ENCODE data around the gene DCAF15.
"Not testable (repeated sequence)": the region's sequence is repeated elsewhere in the genome, so short reads cannot be mapped to it uniquely, and the experiment has no call there.

Gene DCAF15, protein sequence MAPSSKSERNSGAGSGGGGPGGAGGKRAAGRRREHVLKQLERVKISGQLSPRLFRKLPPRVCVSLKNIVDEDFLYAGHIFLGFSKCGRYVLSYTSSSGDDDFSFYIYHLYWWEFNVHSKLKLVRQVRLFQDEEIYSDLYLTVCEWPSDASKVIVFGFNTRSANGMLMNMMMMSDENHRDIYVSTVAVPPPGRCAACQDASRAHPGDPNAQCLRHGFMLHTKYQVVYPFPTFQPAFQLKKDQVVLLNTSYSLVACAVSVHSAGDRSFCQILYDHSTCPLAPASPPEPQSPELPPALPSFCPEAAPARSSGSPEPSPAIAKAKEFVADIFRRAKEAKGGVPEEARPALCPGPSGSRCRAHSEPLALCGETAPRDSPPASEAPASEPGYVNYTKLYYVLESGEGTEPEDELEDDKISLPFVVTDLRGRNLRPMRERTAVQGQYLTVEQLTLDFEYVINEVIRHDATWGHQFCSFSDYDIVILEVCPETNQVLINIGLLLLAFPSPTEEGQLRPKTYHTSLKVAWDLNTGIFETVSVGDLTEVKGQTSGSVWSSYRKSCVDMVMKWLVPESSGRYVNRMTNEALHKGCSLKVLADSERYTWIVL

DNA sequence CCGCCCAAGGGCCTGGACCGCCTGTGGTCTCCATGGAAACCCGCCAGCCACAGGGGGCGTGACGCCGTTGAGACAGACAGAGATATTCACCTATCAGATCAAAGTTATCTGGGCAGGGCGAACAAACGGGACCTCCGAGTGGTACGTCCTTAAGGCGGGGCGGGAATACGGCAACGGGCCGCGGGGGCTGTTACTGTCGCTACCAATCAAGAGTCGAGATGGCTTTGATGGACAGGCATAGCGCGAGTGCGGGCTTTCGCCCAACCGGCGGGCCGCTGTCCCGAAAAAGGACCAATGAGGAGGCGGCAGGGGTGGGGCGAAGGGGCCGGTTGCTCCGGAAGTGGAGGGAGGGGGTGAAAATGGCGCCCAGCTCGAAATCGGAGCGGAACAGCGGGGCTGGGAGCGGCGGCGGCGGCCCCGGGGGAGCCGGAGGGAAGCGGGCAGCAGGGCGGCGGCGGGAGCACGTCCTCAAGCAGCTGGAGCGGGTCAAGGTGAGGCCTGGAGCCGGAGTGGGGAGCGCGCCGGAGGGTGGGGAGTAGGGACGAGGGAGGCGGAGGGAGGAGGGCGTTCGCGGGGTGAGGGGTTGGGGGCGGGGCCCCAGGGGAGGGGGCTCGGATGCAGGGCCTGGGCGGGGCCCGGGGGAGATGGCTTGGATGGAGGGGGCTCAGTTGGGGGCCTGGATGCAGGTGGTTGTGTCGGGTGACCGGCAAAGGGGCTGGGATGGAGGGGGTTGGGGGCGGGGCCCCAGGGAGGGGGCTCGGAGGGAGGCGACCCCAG lies at the start of gene DCAF15:
Gene DCAF15, plus strand, starts transcription at position 356 of the 777 bp plus-strand sequence. Its CDS starts 4 bp downstream, at position 360.
- DNase-seq: peak; percentile 99

DNA sequence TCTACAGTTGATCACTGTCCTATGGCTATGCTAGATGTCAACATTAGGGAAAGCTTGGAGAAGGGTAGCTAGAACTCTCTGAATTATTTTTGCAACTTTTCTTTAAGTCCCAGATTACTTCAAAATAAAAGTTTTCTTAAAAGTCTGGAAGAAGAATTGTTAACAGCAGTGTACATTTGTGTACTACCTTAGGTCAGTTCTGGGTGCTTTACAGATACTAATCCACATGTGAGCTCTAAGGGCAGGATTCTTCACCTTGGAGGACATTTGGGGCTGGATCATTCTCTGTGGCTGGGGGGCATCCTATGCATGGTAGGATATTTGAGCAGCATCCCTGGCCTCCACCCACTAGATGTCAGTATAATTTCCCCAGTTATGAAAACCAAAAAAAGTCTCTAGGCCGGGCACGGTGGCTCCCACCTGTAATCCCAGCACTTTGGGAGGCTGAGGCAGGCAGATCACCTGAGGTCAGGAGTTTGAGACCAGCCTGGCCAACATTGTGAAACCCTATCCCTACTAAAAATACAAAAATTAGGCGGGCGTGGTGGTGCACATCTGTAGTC lies 49.2 kb upstream of the DCAF15 start:
- peak; percentile 30 for DNase-seq

DNA sequence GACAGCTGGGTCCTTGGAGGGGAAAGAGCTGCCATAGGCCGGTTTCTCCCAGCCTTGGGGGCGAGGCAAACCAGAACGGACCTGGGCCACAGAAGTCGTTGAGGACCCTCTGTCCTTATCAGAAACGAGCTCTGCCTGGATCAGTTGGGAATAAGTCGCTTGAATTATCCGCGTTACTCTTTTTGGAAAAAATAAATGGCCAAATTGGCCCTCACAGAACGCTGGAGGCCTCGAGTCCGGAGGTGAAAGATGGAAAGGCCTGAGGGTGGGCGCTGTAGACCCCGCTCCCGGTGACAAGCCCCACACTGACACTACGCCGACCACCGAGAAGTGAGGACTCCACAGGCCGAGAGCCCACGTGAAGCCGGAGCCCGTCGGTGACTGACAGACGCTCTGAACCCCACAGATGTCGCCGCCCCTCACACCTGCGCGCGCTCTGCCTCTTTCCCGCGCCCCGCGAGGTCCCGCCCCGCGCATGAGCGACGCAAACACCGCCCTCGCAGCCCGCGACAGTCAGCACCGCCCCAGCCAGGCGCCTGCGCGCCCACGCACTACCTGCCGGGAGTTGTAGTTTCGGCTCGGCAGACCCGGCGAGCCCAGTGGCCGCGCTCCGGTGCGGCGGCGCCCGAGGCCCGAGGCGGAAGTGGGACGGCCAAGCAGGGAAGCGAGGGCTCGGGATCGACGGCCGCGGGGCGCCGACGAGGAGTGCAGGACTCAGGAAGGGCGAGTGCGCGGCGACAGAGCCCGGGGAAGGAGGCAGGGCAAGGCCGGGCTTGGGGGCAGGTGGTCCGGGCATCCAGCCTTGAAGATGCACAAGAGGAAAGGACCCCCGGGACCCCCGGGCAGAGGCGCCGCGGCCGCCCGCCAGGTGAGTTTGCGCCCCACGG lies 46.4 kb upstream of the DCAF15 start, which contains the start of the genes BRME1 and CC2D1A:
Gene BRME1, minus strand, starts transcription at position 484 of the 887 bp plus-strand sequence. CDS start 1,225 bp downstream, outside the sequence.
Gene CC2D1A, plus strand, starts transcription at position 568 of the 887 bp plus-strand sequence. Its CDS starts 241 bp downstream, at position 809.
- DNase-seq: peak; percentile 92

DNA sequence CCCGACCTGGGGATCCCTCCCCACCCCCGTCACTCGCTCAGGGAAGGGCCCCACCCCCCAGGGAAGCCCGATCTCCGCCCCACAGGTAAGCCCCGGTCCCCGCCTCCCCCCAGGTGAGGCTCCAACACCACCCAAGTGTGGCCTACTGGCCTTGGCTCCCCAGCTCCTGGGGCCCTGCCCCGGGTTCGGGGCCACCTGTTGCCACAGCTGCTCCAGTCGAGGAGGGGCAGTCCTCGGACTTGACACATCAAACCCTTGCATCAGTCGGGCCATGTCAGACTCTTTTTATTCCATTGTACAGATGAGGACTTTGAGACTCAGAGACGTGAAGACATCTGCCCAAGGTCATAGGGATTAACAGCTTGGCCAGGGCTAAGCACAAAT lies 45.8 kb upstream of the DCAF15 start:
- no peak for DNase-seq

DNA sequence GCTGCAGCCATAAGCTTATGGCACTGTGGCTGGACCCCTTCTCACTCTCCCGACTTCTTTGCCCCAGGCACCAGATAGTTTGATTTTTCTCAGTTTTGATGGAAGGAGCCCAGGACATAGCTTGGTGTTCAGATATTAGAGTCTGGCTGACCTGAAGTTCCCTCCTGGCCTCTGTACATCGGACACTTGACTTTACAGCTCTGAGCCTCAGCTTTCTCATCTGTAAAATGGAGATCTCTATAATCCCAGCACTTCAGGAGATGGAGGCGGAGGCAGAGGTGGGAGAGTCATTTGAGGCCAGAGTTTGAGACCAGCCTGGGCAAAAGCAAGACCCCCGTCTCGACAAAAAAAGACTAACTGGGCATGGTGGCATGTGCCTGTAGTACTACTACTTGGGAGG lies 45.4 kb upstream of the DCAF15 start:
- no peak for DNase-seq

DNA sequence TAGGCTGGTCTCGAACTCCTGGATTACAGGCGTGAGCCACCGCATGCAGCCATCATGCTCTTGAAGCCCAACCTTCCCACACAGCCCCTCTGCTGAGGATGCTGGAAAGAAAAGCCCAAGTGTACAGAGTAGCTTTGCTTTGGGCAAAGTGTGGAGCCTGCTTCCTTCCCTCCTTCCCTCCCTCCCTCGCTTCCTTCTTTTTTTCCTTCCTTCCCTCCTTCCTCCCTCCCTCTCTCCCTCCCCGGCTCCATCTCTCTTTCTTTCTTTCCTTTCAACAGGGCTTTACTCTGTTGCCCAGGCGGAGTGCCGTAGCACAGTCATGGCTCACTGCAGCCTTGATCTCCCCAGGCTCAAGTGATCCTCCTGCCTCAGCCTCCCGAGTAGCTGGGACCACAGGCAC lies 43.6 kb upstream of the DCAF15 start:
- no peak for DNase-seq

DNA sequence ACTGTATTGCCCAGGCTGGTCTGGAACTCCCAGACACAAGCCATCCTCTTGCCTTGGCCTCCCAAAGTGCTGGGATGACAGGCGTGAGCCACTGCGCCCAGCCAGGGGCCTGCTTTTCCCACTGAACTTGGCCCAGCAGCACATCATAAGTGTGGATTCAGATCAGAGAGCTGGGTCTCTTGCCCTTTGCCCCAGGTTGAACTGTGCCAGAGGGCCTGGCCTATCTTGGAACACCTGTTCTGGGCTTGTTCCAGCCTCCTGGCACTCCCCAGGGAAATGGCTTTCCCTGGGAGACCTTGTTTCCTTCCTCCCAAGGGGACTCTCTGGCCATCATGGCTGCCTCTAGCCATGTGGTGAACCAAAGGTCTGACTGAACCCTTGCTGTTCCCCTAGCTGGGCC lies 42.9 kb upstream of the DCAF15 start:
- DNase-seq: no peak

DNA sequence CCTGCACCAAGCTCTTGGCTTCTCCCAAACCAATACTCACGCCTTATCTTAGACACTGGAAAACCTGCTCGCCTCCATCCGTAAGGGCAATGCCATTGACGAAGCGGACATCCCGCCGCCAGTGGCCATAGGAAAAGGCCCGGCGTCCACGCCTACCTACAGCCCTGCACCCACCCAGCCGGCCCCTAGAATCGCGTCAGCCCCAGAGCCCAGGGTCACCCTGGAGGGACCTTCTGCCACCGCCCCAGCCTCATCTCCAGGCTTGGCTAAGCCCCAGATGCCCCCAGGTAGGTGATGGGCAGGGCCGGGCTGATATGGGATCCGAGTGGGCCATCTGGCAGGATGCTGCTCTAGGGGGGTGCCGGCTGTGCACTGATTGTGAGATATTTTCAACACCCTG lies 39.0 kb upstream of the DCAF15 start:
- DNase-seq: no peak

DNA sequence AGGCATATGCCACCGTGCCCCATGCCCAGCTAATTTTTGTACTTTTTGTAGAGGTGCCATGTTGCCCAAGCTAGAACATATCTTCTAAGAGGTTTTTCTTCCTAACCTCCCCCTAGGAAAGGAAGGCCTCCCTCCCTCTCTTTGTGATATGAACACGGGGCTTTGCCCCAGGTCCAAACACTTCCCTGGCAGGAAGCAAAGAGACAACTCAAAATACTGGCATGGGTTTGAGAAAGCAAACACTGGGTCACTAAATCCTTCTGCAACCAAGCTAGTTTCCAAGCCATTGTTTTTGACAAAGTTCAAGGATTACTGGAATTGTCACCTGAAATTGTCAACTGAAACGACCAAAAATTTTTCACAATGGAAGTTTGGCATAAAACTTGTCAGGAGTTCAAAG lies 37.5 kb upstream of the DCAF15 start:
- DNase-seq: no peak

DNA sequence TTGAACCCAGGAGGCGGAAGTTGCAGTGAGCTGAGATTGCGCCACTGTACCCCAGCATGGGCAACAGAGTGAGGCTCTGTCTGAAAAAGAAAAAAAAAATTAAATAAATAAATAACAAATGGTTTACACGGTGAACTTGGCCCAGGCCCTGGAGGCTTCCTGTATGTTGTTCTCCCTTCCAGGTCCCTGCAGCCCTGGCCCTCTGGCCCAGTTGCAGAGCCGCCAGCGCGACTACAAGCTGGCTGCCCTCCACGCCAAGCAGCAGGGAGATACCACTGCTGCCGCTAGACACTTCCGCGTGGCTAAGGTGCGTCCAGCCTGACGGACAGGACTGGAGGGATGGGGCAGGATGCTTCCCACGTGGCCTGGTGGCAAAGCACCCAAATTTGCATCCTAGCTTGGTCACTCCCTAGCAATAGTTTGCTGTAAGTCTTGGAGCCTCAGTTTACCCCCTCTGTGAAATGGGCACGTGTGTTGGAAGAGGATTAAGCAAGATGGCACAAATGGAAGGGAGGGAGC lies 34.4 kb upstream of the DCAF15 start:
- DNase-seq: no peak

DNA sequence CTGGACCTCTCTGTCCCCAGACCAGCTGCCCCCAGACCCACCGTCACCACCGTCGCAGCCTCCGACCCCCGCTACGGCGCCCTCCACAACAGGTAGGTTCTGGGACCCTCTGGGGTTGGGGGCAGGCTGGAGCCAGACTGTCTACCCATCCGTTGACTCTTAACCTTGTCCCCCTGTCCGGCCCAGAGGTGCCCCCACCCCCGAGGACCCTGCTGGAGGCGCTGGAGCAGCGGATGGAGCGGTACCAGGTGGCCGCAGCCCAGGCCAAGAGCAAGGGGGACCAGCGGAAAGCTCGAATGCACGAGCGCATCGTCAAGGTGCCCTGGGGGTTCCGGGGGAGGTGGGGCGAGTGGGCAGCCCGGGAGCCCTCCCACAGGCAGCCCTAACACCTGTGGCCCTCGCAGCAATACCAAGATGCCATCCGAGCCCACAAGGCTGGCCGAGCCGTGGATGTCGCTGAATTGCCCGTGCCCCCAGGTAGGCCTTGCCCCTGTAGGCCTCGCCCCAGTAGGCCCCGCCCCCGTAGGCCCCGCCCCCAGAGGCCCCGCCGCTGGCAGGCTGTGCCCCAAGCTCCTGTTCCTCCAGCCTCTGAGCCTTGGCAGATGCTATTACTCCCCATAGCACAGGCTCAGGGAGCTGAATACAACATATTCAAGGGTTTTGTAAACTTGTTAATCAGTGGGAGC lies 33.4 kb upstream of the DCAF15 start:
- DNase-seq: no peak

DNA sequence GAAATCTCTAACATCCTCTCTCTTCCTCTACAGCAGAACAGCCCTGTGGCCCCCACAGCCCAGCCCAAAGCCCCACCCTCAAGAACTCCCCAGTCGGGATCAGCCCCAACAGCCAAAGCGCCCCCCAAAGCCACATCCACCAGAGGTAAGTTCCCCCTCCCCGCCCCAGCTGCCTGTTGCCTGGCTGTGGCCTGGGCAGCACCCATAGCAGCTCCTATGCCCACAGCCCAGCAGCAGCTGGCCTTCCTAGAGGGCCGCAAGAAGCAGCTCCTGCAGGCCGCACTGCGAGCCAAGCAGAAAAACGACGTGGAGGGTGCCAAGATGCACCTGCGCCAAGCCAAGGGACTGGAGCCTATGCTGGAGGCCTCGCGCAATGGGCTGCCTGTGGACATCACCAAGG lies 31.8 kb upstream of the DCAF15 start:
- DNase-seq: no peak

DNA sequence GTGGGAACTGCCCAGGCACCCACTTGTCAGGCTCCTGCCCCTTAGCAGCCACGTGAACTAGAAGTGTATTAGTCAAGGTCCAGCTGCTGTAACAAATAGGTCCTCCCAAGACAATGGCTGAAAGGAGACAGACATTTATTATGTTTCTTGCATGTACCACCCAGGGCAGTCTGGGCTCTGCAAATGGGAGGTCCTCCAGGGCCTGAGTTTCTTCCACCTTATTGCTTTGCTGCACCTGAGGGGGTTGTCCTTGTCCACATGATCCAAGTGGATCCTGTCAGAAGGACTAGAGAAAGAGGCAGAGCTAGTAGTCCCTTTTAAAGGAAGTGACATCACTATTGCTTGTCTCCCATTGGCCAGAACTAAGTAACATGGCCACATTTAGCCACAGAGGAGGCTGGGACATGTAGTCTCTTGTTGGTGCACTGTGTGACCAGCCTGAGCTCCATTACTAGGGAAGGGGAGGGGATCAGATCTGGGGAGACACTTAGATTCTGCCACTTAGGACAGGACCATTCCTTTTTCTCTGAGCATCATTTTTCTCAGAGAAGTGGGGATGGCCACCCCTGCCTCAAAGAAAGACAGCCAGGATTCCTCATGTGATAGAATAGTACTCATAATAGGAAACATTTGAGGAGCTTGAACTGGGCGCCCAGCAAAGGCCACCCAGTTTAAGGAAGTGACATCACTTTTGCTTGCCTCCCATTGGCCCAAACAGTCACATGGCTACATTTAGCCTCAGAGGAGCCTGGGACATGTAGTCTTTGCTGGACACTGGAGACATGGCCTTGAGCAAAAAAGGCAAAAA lies 31.2 kb upstream of the DCAF15 start:
- DNase-seq: peak; percentile 76

DNA sequence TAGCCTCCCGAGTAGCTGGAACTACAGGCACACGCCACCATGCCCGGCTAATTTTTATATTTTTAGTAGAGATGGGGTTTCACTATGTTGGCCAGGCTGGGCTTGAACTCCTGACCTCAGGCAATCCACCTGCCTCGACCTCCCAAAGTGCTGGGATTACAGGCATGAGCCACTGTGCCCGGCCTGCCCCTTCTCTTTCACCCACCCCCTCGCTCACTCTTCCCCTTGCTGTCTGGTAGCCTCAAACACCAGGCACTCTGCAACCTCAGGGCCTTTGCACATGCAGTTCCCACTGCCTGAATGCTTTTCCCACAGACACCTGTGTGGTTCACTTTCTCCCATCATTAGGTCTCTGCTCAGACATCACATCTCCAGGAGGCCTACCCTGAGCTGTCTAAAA lies 30.2 kb upstream of the DCAF15 start:
- not testable (repeated sequence) for DNase-seq

DNA sequence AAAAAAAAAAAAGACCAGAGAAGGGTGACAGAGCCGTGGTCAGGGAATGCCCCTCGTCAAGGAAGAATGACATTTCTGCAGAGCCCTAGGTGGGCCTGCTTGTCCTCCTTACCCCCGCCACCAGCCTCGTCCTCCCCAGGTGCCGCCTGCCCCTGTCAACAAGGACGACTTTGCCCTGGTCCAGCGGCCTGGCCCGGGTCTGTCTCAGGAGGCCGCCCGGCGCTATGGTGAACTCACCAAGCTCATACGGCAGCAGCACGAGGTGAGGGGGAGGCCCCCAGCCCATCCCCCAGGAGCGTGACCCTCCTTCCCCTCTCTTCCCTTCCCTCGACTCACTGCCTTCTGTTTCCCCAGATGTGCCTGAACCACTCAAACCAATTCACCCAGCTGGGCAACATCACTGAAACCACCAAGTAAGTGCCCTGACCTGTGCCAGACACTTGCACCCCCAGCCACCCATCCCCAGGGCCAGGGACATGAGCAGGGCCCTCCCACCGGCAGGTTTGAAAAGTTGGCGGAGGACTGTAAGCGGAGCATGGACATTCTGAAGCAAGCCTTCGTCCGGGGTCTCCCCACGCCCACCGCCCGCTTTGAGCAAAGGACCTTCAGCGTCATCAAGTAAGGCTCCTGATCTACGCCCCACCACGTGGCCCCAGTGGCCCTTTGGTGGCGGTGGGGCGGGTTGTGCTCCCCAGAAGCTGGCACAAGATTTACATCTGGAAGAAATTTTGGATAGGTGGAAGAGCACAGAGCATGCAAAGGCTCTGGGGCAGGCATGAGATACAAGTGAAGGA lies 28.9 kb upstream of the DCAF15 start:
- no peak for DNase-seq

DNA sequence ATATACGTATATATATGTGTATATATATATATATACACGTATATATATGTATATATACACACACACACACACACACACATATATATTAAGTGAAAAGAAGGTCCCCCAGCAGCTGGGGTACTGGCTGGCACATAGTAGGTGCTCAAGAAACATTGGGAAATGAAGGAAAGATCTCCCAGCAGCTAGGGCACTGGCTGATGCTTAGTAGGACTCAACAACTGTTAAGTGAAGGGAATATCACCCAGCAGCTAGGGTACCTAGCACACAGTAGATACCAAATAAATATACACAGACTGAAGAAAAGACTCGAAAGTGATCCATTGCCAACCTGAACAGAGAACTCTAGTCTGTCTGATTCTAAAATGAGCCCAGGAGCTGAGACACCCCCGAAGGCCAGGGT lies 26.3 kb upstream of the DCAF15 start:
- no peak for DNase-seq

DNA sequence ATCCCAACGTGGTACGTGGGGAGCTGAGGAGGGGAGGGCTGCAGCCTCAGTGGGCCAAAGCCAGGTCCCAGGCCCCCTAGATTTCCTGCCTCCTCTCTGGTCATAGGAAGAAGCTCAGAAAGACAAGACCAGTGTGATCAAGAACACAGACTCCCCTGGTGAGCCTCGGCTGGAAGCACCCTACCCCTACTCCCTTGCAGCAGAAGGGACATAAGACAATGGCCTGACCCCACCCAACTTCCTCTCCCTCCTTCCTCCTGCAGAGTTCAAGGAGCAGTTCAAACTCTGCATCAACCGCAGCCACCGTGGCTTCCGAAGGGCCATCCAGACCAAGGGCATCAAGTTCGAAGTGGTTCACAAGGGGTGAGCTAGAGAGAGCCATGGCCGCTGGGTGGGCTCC lies 25.6 kb upstream of the DCAF15 start:
- DNase-seq: no peak

DNA sequence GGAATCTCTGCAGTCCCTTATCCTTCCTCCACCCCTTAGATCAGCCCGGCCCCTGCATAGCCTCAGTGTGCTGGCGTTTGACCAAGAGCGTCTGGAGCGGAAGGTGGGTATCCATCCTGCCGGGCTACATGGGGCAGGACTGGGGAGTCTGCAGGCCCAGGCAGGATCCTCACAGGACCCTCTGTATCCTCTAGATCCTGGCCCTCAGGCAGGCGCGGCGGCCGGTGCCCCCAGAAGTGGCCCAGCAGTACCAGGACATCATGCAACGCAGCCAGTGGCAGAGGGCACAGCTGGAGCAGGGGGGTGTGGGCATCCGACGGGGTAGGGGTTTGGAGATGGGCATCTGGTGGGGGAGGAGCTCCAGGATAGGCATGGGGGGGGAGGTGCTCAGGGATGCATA lies 23.0 kb upstream of the DCAF15 start:
- peak; percentile 14 for DNase-seq

DNA sequence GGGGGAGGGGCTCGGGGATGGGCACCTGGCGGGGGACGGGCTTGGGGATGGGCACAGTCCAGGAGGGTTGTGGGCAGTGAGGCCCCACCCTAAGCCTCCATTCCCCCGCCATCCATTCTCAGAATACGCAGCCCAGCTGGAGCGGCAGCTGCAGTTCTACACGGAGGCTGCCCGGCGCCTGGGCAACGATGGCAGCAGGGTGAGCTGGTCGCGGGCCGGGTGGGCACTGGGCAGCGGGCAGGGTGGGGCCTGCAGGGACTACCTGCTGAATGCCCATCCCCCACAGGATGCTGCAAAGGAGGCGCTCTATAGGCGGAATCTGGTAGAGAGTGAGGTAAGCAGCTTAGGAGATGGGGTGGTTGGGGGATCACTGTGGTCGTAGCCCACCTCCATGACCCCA lies 22.4 kb upstream of the DCAF15 start:
- no peak for DNase-seq

DNA sequence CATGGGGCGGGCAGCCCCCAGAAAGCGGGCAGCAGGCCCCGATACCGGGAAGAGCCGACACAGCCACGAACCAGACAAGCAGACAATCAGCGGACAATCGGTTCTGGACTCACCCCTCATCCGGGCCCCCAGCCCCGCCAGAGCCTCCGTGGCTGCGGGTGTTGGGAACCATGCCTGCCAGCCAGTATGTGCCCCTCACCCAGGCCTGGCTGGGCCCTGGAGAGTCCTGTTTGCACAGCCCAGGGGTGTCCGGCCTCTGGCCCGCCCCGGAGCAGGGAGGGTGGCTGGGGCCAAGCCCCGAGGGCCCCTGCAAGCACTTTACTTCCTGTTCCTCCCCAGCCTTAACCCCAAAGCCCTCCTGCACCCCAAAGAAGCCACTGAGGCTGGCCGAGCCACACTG lies 21.9 kb upstream of the DCAF15 start:
- no peak for DNase-seq
